NCI-H146 treated with DMSO at 0.1 percent for 48 hours (cell line): Measurements from ENCODE around the gene ZMIZ1.

ENCODE experiments used
- DNase-seq: peaks from one replicate; lab custom pipeline; 2025; ENCODE audit not compliant: unreplicated experiment; lab: John Stamatoyannopoulos, UW

The ZMIZ1 gene

GRCh38 chr10:79200346-79200745 is 131.6 kb downstream of the ZMIZ1 start:
- no peak for DNase-seq

GRCh38 chr10:79201706-79202105 is 132.9 kb downstream of the ZMIZ1 start:
- DNase-seq = no peak

- no peak for DNase-seq
Measured at GRCh38 chr10:79202188-79203013, 133.6 kb downstream of the ZMIZ1 start.

GRCh38 chr10:79203014-79203644 is 134.4 kb downstream of the ZMIZ1 start:
- no peak for DNase-seq

GRCh38 chr10:79203833-79204232 is 135.1 kb downstream of the ZMIZ1 start:
- DNase-seq = no peak

- no peak for DNase-seq
Measured at GRCh38 chr10:79206300-79207095, 137.7 kb downstream of the ZMIZ1 start.

GRCh38 chr10:79207096-79207357 is 138.3 kb downstream of the ZMIZ1 start:
- DNase-seq = no peak

GRCh38 chr10:79207726-79208125 is 139.0 kb downstream of the ZMIZ1 start:
- no peak for DNase-seq

- no peak for DNase-seq
Measured at GRCh38 chr10:79208251-79208983, 139.7 kb downstream of the ZMIZ1 start.

- no peak for DNase-seq
Measured at GRCh38 chr10:79209340-79209739, 140.6 kb downstream of the ZMIZ1 start.

- no peak for DNase-seq
Measured at GRCh38 chr10:79209831-79210230, 141.1 kb downstream of the ZMIZ1 start.

- DNase-seq = no peak
Measured at GRCh38 chr10:79210672-79211071, 141.9 kb downstream of the ZMIZ1 start.

GRCh38 chr10:79211616-79212015 is 142.8 kb downstream of the ZMIZ1 start:
- no peak for DNase-seq

GRCh38 chr10:79215531-79215930 is 146.8 kb downstream of the ZMIZ1 start:
- DNase-seq = no peak

GRCh38 chr10:79219322-79219957 is 150.7 kb downstream of the ZMIZ1 start:
- DNase-seq = no peak

GRCh38 chr10:79220307-79220706 is 151.5 kb downstream of the ZMIZ1 start:
- no peak for DNase-seq

- DNase-seq = no peak
Measured at GRCh38 chr10:79221110-79222051, 152.6 kb downstream of the ZMIZ1 start.

GRCh38 chr10:79222186-79222585 is 153.4 kb downstream of the ZMIZ1 start:
- DNase-seq = no peak

GRCh38 chr10:79223091-79224048 is 154.6 kb downstream of the ZMIZ1 start:
- DNase-seq = no peak
